Pancreas (tissue), 10 donors: ENCODE data around the gene TOR2A. TPM values are rescaled to one million over a fixed set of nuclear protein-coding genes. Genes with fewer than 3 reads are reported as not detected.

Experiments
- ATAC-seq, 4 donors: fragments of 200-7000 bp; cut with Tn5 transposase; one replicate each; pipeline versions ENCODE4 v1.8.0 to v1.9.1; 2020; ENCODE audit warnings: mild to moderate bottlenecking in 4 of 4, moderate library complexity in 4 of 4
- DNase-seq, 6 donors: peaks; one replicate each; pipeline ENCODE4 v3.0.0-alpha.2; 2020
- FAIRE-seq: peaks from 2 replicates; lab custom pipeline; 2012; peaks lifted over from hg19 to GRCh38; lab: Jason Lieb, UNC
- H3K27ac ChIP-seq, 4 donors: fragments of 200-600 bp; sonication (generic); 1 replicate in 3 of 4; 2 replicates in 1 of 4; pipeline versions ENCODE4 v1.5.0 to v1.8.0; 2020
- H3K27me3 ChIP-seq, 4 donors: fragments of 200-600 bp; one replicate each; pipeline ENCODE4 v1.8.0; 2021
- H3K36me3 ChIP-seq, 3 donors: fragments of 200-600 bp; sonication (generic) in 1 of 3; one replicate each; pipeline versions ENCODE4 v1.5.0 to v1.8.0; 2020 to 2021
- H3K4me1 ChIP-seq, 3 donors: fragments of 200-600 bp; one replicate each; pipeline ENCODE4 v1.8.0; 2021
- H3K4me3 ChIP-seq, 4 donors: fragments of 200-600 bp; sonication (generic) in 2 of 4; one replicate each; pipeline versions ENCODE4 v1.5.0 to v1.8.0; 2020 to 2021
- H3K9me3 ChIP-seq, 4 donors: fragments of 200-600 bp; one replicate each; pipeline ENCODE4 v1.8.0; 2021
- WGBS, 2 donors: extraction: QIAGEN DNeasy Blood & Tissue Kit; methylation state at CpG; one replicate each; pipeline ENCODE4 v1.1.7; 2013; 5-methylcytosine and 5-hydroxymethylcytosine counted together
- intact Hi-C, 3 donors: fragments of 100-400 bp; cut with DNase I; formaldehyde crosslinking; loops; one replicate each; pipeline versions ENCODE4 v1.11.1 to v1.14.2; 2022
- polyA plus RNA-seq, 2 donors: library from polyadenylated mRNA; stranded (reverse); fragments of 200-250 nt; gene quantifications; one replicate each; pipeline ENCODE4 v1.2.3, GENCODE V29; 2013
- total RNA-seq, 6 donors: library from RNA; stranded (reverse); fragmentation: NEBNext Ultra II Directional in 4 of 6; extraction: Animal tissue kit (Norgen Biotek cat#: 25700) in 4 of 6; gene quantifications; one replicate each; pipeline versions ENCODE4 v1.2.1 to v1.2.4, GENCODE V29; 2021 to 2023
- TF ChIP-seq, protein P1 (sequence below), 4 donors: fragments of 200-600 bp; sonication (generic) in 3 of 4; IDR thresholded peaks; one replicate each; pipeline versions ENCODE4 v1.5.0 to v1.8.0; 2021; ENCODE audit warnings: antibody characterized with exemption in 4 of 4
- donor health status: healthy with polysubstance abuse.
- donor health status: DM: no; HTN: no; CAD: no; lungs with moderate emphysema.
- donor health status: DM: no; HTN: no; CAD: no.
- donor health status: control.
- donor health status: control.
- donor health status: Bipolar disorder and iron deficiency.
- donor health status: DM: yes; HTN: yes; CAD: no.
- donor health status: DM: no; HTN: no; CAD: no.
- donor health status: DM: no; HTN: no; CAD: no.
- donor health status: DM: yes; HTN: yes; CAD: no.

The TOR2A gene
- total and polyA plus RNA-seq, 8 donors = 4.2 to 17.5 (median 6.1) TPM

DNA sequence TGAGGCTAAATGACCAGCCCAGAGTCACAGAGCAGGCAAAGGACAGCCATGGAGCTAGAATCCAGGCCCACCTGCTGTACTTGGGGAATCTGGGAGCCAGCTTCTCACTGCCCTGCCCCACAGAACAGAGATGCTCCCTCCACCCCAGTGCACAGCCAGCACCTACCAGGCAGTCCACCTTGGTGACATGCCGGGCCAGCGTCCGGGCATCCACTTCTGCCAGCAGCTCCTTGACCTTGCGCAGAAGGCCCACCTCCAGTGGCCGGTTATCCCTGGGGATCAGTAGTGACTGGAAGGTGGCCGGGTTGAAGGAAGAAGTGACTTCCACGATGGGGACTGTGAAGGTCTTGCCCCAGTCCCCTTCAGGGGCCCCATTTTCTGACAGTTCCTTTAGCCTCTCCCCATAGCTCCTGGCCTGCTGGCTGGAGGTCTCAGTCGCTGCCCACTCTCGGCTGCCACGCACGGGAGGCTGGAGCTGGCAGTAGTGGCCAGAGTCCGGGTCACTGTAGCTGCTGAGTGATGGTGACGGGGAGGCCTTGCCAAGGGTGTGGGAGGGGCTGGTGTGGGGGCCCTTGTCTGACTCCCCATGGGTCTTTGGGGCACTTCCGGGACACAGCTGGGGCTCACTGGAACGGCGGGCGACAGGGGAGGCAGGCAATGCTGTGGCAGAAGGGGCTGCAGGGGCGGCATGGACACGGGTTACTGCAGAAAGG is 9.5 kb upstream of the TOR2A start:
- TF ChIP-seq, protein P1, sequence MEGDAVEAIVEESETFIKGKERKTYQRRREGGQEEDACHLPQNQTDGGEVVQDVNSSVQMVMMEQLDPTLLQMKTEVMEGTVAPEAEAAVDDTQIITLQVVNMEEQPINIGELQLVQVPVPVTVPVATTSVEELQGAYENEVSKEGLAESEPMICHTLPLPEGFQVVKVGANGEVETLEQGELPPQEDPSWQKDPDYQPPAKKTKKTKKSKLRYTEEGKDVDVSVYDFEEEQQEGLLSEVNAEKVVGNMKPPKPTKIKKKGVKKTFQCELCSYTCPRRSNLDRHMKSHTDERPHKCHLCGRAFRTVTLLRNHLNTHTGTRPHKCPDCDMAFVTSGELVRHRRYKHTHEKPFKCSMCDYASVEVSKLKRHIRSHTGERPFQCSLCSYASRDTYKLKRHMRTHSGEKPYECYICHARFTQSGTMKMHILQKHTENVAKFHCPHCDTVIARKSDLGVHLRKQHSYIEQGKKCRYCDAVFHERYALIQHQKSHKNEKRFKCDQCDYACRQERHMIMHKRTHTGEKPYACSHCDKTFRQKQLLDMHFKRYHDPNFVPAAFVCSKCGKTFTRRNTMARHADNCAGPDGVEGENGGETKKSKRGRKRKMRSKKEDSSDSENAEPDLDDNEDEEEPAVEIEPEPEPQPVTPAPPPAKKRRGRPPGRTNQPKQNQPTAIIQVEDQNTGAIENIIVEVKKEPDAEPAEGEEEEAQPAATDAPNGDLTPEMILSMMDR (IDR thresholded peaks at IDR 0.05) = no peak
- no peak overlapping the region for H3K27ac ChIP-seq
- FAIRE-seq = no peak

DNA sequence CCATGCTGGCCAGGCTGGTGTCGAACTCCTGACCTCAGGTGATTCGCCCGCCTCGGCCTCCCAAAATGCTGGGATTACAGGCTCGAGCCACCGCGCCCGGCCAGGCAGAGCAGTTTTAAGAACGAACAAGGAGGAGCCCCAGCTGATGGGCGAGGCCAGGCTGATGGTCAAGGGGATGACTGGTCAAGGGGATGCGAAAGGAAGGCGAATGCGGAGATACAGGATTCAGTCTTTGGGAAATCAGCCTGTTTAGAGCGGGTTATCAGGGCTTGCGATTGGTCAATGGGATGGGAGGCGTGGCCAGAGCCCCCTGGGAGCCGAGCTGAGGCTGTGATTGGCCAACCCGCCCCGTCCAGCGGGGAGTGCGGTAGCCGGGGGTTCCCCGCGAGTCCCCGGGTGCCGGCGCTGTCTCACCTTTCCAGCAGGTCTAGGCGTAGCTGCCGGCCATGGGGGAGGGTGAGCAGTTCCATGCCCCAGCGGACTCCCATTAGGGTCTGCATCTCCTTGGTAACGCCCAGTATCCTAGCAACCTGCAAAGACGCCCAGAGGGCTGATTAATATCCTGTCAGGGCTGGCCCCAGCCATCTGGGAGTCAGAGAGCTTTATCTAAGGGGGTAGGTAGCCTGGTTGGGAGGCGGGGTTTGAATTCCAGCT is 7.5 kb upstream of the TOR2A start:
- Histone ChIP-seq H3K27ac (peak overlapping the region in 1 of 4 donors; percentile 37), H3K27me3 (no peaks in the 10 kb centered on the region), H3K4me3 (peak overlapping the region in 2 of 4 donors; percentile 21 to 33), H3K36me3 (no peaks in the 10 kb centered on the region), H3K9me3 (no peaks in the 10 kb centered on the region), H3K4me1 (no peaks in the 10 kb centered on the region)
- FAIRE-seq (no peak), DNase-seq (peak in 4 of 6 donors; percentile 36 to 59 (median 46)), ATAC-seq (peak; percentile 26 to 79 (median 72))
- intact Hi-C loops = no loop called here
- TF ChIP-seq, protein P1 (IDR thresholded peaks at IDR 0.05) = no peak
- WGBS, 2 donors = 17 to 21% methylated on average over 33 of the region's 33 CpGs

More for the DNA sequence above, 9.5 kb upstream of the TOR2A start:
- intact Hi-C loops = no loop called here
- no peaks in the 10 kb centered on the region for H3K4me1 ChIP-seq
- H3K36me3 ChIP-seq = no peaks in the 10 kb centered on the region
- H3K4me3 ChIP-seq = no peak overlapping the region
- DNase-seq (peak in 1 of 6 donors; percentile 57), ATAC-seq (no peak)
- no peaks in the 10 kb centered on the region for H3K27me3 ChIP-seq
- 81 to 90% methylated on average over 19 of the region's 19 CpGs for WGBS, 2 donors
- H3K9me3 ChIP-seq = no peaks in the 10 kb centered on the region

DNA sequence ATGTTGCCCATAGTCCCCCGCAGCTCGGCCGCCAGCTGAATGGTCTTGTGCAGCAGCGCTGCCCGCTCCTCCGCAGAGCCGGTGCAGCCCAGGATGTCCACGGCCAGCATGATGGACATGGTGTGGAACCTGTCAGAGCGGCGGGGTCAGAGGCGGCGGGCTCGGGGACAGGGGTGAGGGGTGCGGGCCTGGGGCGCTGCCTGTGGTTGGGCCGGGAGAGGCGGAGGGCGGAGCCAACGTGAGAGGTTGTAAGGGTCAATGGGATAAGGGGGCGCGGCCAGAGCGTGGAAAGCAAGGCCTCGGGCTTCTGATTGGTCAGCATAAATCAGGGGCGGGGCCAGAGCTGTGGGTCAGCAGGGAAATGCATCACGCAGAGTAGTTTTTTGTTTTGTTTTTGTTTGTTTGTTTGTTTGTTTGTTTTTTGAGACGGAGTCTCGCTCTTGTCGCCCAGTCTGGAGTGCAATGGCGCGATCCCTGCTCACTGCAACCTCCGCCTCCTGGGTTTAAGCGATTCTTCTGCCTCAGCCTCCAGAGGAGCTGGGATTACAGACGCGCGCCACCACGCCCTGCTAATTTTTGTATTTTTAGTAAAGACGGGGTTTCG is 6.8 kb upstream of the TOR2A start:
- FAIRE-seq (no peak), ATAC-seq (peak; percentile 71 to 90 (median 84)), DNase-seq (peak; percentile 70 to 88 (median 80))
- Histone ChIP-seq H3K27me3 (no peaks in the 10 kb centered on the region), H3K27ac (peak overlapping the region in 1 of 4 donors; percentile 37), H3K4me3 (peak overlapping the region in 2 of 4 donors; percentile 21 to 33), H3K9me3 (no peaks in the 10 kb centered on the region), H3K36me3 (no peaks in the 10 kb centered on the region), H3K4me1 (no peaks in the 10 kb centered on the region)
- intact Hi-C loops = no loop called here
- 19 to 23% methylated on average over 38 of the region's 38 CpGs for WGBS, 2 donors
- TF ChIP-seq, protein P1 (IDR thresholded peaks at IDR 0.05) = no peak

DNA sequence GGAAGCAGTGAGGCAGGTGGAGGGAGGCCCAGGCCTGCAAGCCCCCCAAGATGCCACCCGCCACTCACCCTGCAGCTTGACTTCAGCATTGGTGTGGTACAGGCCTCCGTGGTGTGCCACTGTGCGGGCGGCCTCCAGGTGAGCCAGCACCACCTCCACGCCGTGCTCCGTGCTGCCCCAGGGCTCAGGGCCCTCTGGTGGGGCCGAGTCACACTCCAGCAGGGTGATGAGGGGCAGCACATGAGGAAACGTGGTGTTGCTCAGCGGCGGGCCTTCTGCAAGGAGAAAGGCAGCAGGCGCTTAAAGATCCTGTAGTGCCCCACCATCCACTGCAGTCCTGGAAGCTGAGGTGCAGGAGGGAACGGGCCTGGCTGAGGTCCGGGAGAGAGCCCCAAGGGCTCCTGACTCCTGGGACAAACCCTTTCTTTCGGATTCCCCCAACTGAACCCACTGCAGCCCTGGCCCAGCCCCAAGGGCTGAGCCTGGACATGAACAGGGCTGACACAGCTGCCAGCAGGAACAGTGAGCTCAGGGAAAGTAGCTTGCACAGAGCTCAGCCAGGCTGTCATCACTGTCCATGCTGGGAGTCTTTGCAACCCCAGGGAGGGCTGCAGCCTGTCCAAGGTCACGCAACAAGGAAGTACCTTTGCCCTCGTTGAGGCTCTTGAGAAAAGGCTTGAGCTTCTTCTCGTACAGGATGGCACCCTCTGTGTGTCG is 4.7 kb upstream of the TOR2A start:
- intact Hi-C loops = loop anchor here in 2 of 3 donors (5.0 to 10.0 kb wide), 3 partner anchors 128 to 245 kb away; no protein-coding TSS in a partner anchor
- H3K36me3 ChIP-seq = no peaks in the 10 kb centered on the region
- ATAC-seq (no peak), DNase-seq (peak in 1 of 6 donors; percentile 48), FAIRE-seq (no peak)
- TF ChIP-seq, protein P1 (IDR thresholded peaks at IDR 0.05) = no peak
- no peak overlapping the region for H3K4me3 ChIP-seq
- no peak overlapping the region for H3K27ac ChIP-seq
- H3K4me1 ChIP-seq = no peaks in the 10 kb centered on the region
- H3K27me3 ChIP-seq = no peaks in the 10 kb centered on the region
- WGBS, 2 donors = 73 to 87% methylated on average over 16 to 19 of the region's 19 CpGs
- H3K9me3 ChIP-seq = no peaks in the 10 kb centered on the region
